GM23338 (cell line): ENCODE measurements around the gene PLCXD3. TPM values are rescaled to one million over a fixed set of nuclear protein-coding genes. Genes with fewer than 3 reads are reported as not detected.

Source experiments
- ATAC-seq: fragments of 200-7000 bp; cut with Tn5 transposase; 3 replicates; pipeline ENCODE4 v1.9.1; 2020
- DNase-seq: peaks from one replicate; pipeline ENCODE4 v3.0.0-alpha.2; 2015; ENCODE audit warnings: low spot score
- H2AFZ ChIP-seq: fragments of 200-600 bp; sonication (generic); 2 replicates; pipeline ENCODE4 v1.8.0; 2016; ENCODE audit warnings: antibody characterized with exemption, mild to moderate bottlenecking, moderate library complexity
- H3F3A ChIP-seq: fragments of 200-600 bp; sonication (generic); replicated peaks from 2 replicates; pipeline ENCODE4 v1.8.0; 2017; ENCODE audit warnings: antibody characterized with exemption, mixed run types, low read depth
- H3K27ac ChIP-seq: fragments of 200-600 bp; sonication (generic); 2 replicates; pipeline ENCODE4 v1.6.1; 2016; ENCODE audit warnings: low read depth
- H3K27me3 ChIP-seq: fragments of 200-600 bp; sonication (generic); 2 replicates; pipeline ENCODE4 v1.8.0; 2016; ENCODE audit warnings: mild to moderate bottlenecking, mixed run types, moderate library complexity; ENCODE audit not compliant: insufficient read depth
- H3K36me3 ChIP-seq: fragments of 200-600 bp; sonication (generic); 2 replicates; pipeline ENCODE4 v1.8.0; 2016; ENCODE audit warnings: mild to moderate bottlenecking; ENCODE audit not compliant: insufficient read depth
- H3K4me1 ChIP-seq: fragments of 200-600 bp; sonication (generic); 2 replicates; pipeline ENCODE4 v1.8.0; 2016; ENCODE audit warnings: mild to moderate bottlenecking, moderate library complexity; ENCODE audit not compliant: insufficient read depth
- H3K4me2 ChIP-seq: fragments of 200-600 bp; sonication (generic); 2 replicates; pipeline ENCODE4 v1.7.1; 2017; ENCODE audit warnings: mixed run types
- H3K4me3 ChIP-seq: fragments of 200-600 bp; sonication (generic); 2 replicates; pipeline ENCODE4 v1.6.1; 2016; ENCODE audit warnings: mixed run types
- H3K79me2 ChIP-seq: fragments of 200-600 bp; sonication (generic); replicated peaks from 2 replicates; pipeline ENCODE4 v1.8.0; 2017; ENCODE audit warnings: mild to moderate bottlenecking; ENCODE audit not compliant: insufficient read depth
- H3K9me2 ChIP-seq: fragments of 200-600 bp; sonication (generic); 2 replicates; pipeline ENCODE4 v1.8.0; 2017; ENCODE audit not compliant: insufficient read depth
- H4K20me1 ChIP-seq: fragments of 200-600 bp; sonication (generic); replicated peaks from 2 replicates; pipeline ENCODE4 v1.8.0; 2017; ENCODE audit warnings: mild to moderate bottlenecking; ENCODE audit not compliant: insufficient read depth
- H3K27ac Mint-ChIP-seq: 2 replicates; pipeline ENCODE4 v1.8.0; 2020; ENCODE audit warnings: inconsistent platforms, mild to moderate bottlenecking, moderate library complexity, mixed read lengths
- H3K27me3 Mint-ChIP-seq: 3 replicates; pipeline ENCODE4 v1.8.0; 2022; ENCODE audit warnings: low read depth, mild to moderate bottlenecking, moderate library complexity, mixed read lengths, inconsistent platforms; ENCODE audit not compliant: insufficient read depth, poor library complexity
- H3K36me3 Mint-ChIP-seq: 3 replicates; pipeline ENCODE4 v1.8.0; 2021; ENCODE audit warnings: low read depth, mild to moderate bottlenecking, inconsistent platforms, moderate library complexity, mixed read lengths
- H3K4me1 Mint-ChIP-seq: 3 replicates; pipeline ENCODE4 v1.8.0; 2020; ENCODE audit warnings: mild to moderate bottlenecking, inconsistent platforms, mixed read lengths
- H3K4me3 Mint-ChIP-seq: 3 replicates; pipeline ENCODE4 v1.8.0; 2021; ENCODE audit warnings: moderate library complexity, mild to moderate bottlenecking, inconsistent platforms, mixed read lengths
- H3K9me3 Mint-ChIP-seq: 3 replicates; pipeline ENCODE4 v1.8.0; 2020; ENCODE audit warnings: moderate library complexity, mild to moderate bottlenecking, inconsistent platforms, mixed read lengths
- EZH2 ChIP-seq: fragments of 200-600 bp; sonication (generic); IDR thresholded peaks from one replicate; pipeline ENCODE4 v1.8.0; 2017; ENCODE audit warnings: antibody characterized with exemption, mild to moderate bottlenecking, low read depth; ENCODE audit not compliant: unreplicated experiment
- JUNB ChIP-seq: IDR thresholded peaks from one replicate; pipeline ENCODE4 v1.6.1; 2016; ENCODE audit warnings: antibody characterized with exemption; ENCODE audit not compliant: unreplicated experiment
- POLR2AphosphoS5 ChIP-seq: IDR thresholded peaks from 2 replicates; pipeline ENCODE4 v1.6.1; 2016; ENCODE audit warnings: antibody characterized with exemption, low read depth
- REST ChIP-seq: IDR thresholded peaks from one replicate; pipeline ENCODE4 v1.6.1; 2018; ENCODE audit warnings: antibody characterized with exemption; ENCODE audit not compliant: unreplicated experiment
- ZNF114 ChIP-seq: fragments of 250-450 bp; sonication (Bioruptor Pico); IDR thresholded peaks from 2 replicates; pipeline ENCODE4 v1.5.0; 2020; ENCODE audit warnings: mild to moderate bottlenecking, moderate library complexity
- ZNF331 ChIP-seq: fragments of 250-450 bp; sonication (Bioruptor Pico); IDR thresholded peaks from 2 replicates; pipeline ENCODE4 v1.5.0; 2020; ENCODE audit warnings: low read depth, mild to moderate bottlenecking, moderate library complexity
- polyA plus RNA-seq: library from polyadenylated mRNA; unstranded; fragments of >200 nt; fragmentation: Nextera tagmentation; extraction: Ambion mirVana; gene quantifications from 2 replicates; pipeline ENCODE4 v1.2.1, GENCODE V29; 2016
- total RNA-seq: library from RNA; depleted of rRNA; stranded (reverse); fragments of >200 nt; shearing (Covaris generic); gene quantifications from 2 replicates; pipeline ENCODE4 v1.2.3, GENCODE V29; 2014

The PLCXD3 gene
- total and polyA plus RNA-seq, 2 experiments from 2014 or later, result 0.03 TPM

DNA sequence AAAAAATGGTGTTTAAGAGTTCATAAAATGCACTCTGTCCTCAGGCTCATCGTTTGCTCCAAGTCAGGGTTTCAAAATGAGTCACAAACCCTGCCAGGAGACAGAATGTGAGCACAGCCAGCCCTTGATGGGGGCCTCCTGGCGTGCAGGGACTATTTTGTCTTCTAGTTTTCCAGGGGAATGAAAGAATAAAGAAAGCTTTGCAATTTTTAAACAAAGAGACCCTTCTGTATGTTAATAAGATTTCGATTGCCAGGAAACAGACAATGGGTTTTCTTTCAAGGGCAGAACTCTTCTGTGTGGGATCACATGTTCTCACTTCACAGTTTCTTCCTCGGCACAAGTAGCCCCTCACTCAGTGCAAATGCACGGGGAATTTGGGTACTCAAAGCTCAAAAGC, 175.6 kb downstream of the PLCXD3 start:
- Mint-ChIP-seq H3K9me3 (no peaks in the 10 kb centered on the region), H3K27me3 (peaks cover 3% of the 10 kb centered on the region), H3K4me3 (no peak overlapping the region), H3K36me3 (no peaks in the 10 kb centered on the region), H3K27ac (no peak overlapping the region), H3K4me1 (peaks cover 12% of the 10 kb centered on the region)
- Histone ChIP-seq H3K79me2 (no peaks in the 10 kb centered on the region), H3K36me3 (no peaks in the 10 kb centered on the region), H4K20me1 (no peaks in the 10 kb centered on the region), H3F3A (no peaks in the 10 kb centered on the region), H3K27ac (no peak overlapping the region), H3K4me1 (peaks cover 11% of the 10 kb centered on the region; the same call in 1 of the 2 replicates), H3K9me2 (no peaks in the 10 kb centered on the region), H3K27me3 (no peaks in the 10 kb centered on the region), H3K4me2 (peak overlapping the region; percentile 30; the same call in 1 of the 2 replicates), H2AFZ (no peak overlapping the region), H3K4me3 (no peak overlapping the region)
- peak; percentile 16 for DNase-seq
- TF ChIP-seq JUNB, result no peak
- ATAC-seq, result peak; percentile 71

- H3K4me3 Mint-ChIP-seq, result no peak overlapping the region
- H2AFZ ChIP-seq, result no peak overlapping the region; the same call in 1 of the 2 replicates
- H3K4me1 Mint-ChIP-seq, result peaks cover 12% of the 10 kb centered on the region
These were observed 176.2 kb downstream of the PLCXD3 start for GRCh38 chr5:41334221-41334620.

More at GRCh38 chr5:41334221-41334620, 176.2 kb downstream of the PLCXD3 start:
- peak overlapping the region; percentile 30; the same call in 1 of the 2 replicates for H3K4me2 ChIP-seq
- H3K4me1 ChIP-seq, result peaks cover 11% of the 10 kb centered on the region; the same call in 1 of the 2 replicates
- no peaks in the 10 kb centered on the region for H3K36me3 Mint-ChIP-seq
- no peaks in the 10 kb centered on the region for H3F3A ChIP-seq
- no peaks in the 10 kb centered on the region for H3K79me2 ChIP-seq
- H3K9me3 Mint-ChIP-seq, result no peaks in the 10 kb centered on the region
- H3K4me3 ChIP-seq, result no peak overlapping the region
- H3K27ac ChIP-seq, result no peak overlapping the region
- H3K27me3 Mint-ChIP-seq, result peaks cover 3% of the 10 kb centered on the region
- no peaks in the 10 kb centered on the region for H4K20me1 ChIP-seq
- no peak overlapping the region for H3K27ac Mint-ChIP-seq
- H3K9me2 ChIP-seq, result no peaks in the 10 kb centered on the region
- DNase-seq, result no peak
- ATAC-seq, result no peak
- TF ChIP-seq POLR2AphosphoS5 (no peak), ZNF114 (no peak), ZNF331 (CRISPR knock-in tag) (no peak), EZH2 (no peak), REST (no peak)
- H3K27me3 ChIP-seq, result no peaks in the 10 kb centered on the region
- no peaks in the 10 kb centered on the region for H3K36me3 ChIP-seq
